Measurements from ENCODE around the gene EHD3.

Gene EHD3

GRCh38 chr2:31312898-31313297, 78.9 kb downstream of the EHD3 start:
- Histone ChIP-seq H3K4me1 (ENCODE audit: insufficient read depth, low read length, severe bottlenecking) (no peaks in the 10 kb centered on the region), H3K4me2 (ENCODE audit: low read length) (no peak overlapping the region), H3K9me2 (ENCODE audit: low read depth, low read length) (no peaks in the 10 kb centered on the region), H3K36me3 (ENCODE audit: insufficient read depth, low read length) (no peaks in the 10 kb centered on the region), H3K9ac (ENCODE audit: low read length) (no peak overlapping the region), H3K4me3 (ENCODE audit: low read depth, low read length, poor library complexity, severe bottlenecking) (no peak overlapping the region), H3K79me2 (ENCODE audit: insufficient read depth, low read length) (no peaks in the 10 kb centered on the region), H3F3A (ENCODE audit: insufficient read depth, low read length) (no peaks in the 10 kb centered on the region), H3K9me3 (ENCODE audit: low read length) (no peaks in the 10 kb centered on the region), H3K27ac (ENCODE audit: low read depth, low read length, poor library complexity, severe bottlenecking) (no peak overlapping the region), H3K27me3 (ENCODE audit: insufficient read depth, low read length) (no peaks in the 10 kb centered on the region), H4K20me1 (ENCODE audit: insufficient read depth, low read length) (no peaks in the 10 kb centered on the region), H2AFZ (ENCODE audit: low read length) (no peak overlapping the region)
- no peak for TF ChIP-seq EZH2 (IDR thresholded peaks at IDR 0.05; ENCODE audit: borderline replicate concordance, low read length)
- TF ChIP-seq CTCF (IDR thresholded peaks at IDR 0.05; ENCODE audit: low read length), result no peak

- H3K9me3 ChIP-seq (ENCODE audit: low read length), result no peaks in the 10 kb centered on the region
- H3K9me2 ChIP-seq (ENCODE audit: low read depth, low read length), result no peaks in the 10 kb centered on the region
- no peaks in the 10 kb centered on the region for H3K36me3 ChIP-seq (ENCODE audit: insufficient read depth, low read length)
- no peaks in the 10 kb centered on the region for H4K20me1 ChIP-seq (ENCODE audit: insufficient read depth, low read length)
- no peaks in the 10 kb centered on the region for H3F3A ChIP-seq (ENCODE audit: insufficient read depth, low read length)
- no peak overlapping the region for H3K9ac ChIP-seq (ENCODE audit: low read length)
- no peaks in the 10 kb centered on the region for H3K4me1 ChIP-seq (ENCODE audit: insufficient read depth, low read length, severe bottlenecking)
- H3K4me2 ChIP-seq (ENCODE audit: low read length), result no peak overlapping the region
- H3K27me3 ChIP-seq (ENCODE audit: insufficient read depth, low read length), result no peaks in the 10 kb centered on the region
- H3K4me3 ChIP-seq (ENCODE audit: low read depth, low read length, poor library complexity, severe bottlenecking), result no peak overlapping the region
- TF ChIP-seq CTCF (IDR thresholded peaks at IDR 0.05; ENCODE audit: low read length) (no peak), EZH2 (IDR thresholded peaks at IDR 0.05; ENCODE audit: borderline replicate concordance, low read length) (no peak)
- no peak overlapping the region for H2AFZ ChIP-seq (ENCODE audit: low read length)
- no peaks in the 10 kb centered on the region for H3K79me2 ChIP-seq (ENCODE audit: insufficient read depth, low read length)
- no peak overlapping the region for H3K27ac ChIP-seq (ENCODE audit: low read depth, low read length, poor library complexity, severe bottlenecking)
Measured at GRCh38 chr2:31314761-31315160, 80.8 kb downstream of the EHD3 start.

GRCh38 chr2:31317396-31317795, 83.4 kb downstream of the EHD3 start:
- H3K4me2 ChIP-seq (ENCODE audit: low read length), result no peak overlapping the region
- H3K9me2 ChIP-seq (ENCODE audit: low read depth, low read length), result no peaks in the 10 kb centered on the region
- H2AFZ ChIP-seq (ENCODE audit: low read length), result no peak overlapping the region
- H3K79me2 ChIP-seq (ENCODE audit: insufficient read depth, low read length), result no peaks in the 10 kb centered on the region
- no peaks in the 10 kb centered on the region for H3K9me3 ChIP-seq (ENCODE audit: low read length)
- no peaks in the 10 kb centered on the region for H4K20me1 ChIP-seq (ENCODE audit: insufficient read depth, low read length)
- TF ChIP-seq EZH2 (IDR thresholded peaks at IDR 0.05; ENCODE audit: borderline replicate concordance, low read length), result no peak
- TF ChIP-seq CTCF (IDR thresholded peaks at IDR 0.05; ENCODE audit: low read length), result no peak
- H3K27me3 ChIP-seq (ENCODE audit: insufficient read depth, low read length), result no peaks in the 10 kb centered on the region
- H3K4me3 ChIP-seq (ENCODE audit: low read depth, low read length, poor library complexity, severe bottlenecking), result no peak overlapping the region
- H3K27ac ChIP-seq (ENCODE audit: low read depth, low read length, poor library complexity, severe bottlenecking), result no peak overlapping the region
- no peaks in the 10 kb centered on the region for H3F3A ChIP-seq (ENCODE audit: insufficient read depth, low read length)
- no peaks in the 10 kb centered on the region for H3K36me3 ChIP-seq (ENCODE audit: insufficient read depth, low read length)
- no peak overlapping the region for H3K9ac ChIP-seq (ENCODE audit: low read length)
- no peaks in the 10 kb centered on the region for H3K4me1 ChIP-seq (ENCODE audit: insufficient read depth, low read length, severe bottlenecking)

All from OCI-LY1 (cell line).